GM21367 (cell line): ENCODE results near the gene LGALS3BP.

Experiments used
- ATAC-seq: cut with Tn5 transposase; IDR thresholded peaks from one replicate; pipeline ENCODE4 v1.9.1; 2021; ENCODE audit not compliant: unreplicated experiment

Gene LGALS3BP

DNA sequence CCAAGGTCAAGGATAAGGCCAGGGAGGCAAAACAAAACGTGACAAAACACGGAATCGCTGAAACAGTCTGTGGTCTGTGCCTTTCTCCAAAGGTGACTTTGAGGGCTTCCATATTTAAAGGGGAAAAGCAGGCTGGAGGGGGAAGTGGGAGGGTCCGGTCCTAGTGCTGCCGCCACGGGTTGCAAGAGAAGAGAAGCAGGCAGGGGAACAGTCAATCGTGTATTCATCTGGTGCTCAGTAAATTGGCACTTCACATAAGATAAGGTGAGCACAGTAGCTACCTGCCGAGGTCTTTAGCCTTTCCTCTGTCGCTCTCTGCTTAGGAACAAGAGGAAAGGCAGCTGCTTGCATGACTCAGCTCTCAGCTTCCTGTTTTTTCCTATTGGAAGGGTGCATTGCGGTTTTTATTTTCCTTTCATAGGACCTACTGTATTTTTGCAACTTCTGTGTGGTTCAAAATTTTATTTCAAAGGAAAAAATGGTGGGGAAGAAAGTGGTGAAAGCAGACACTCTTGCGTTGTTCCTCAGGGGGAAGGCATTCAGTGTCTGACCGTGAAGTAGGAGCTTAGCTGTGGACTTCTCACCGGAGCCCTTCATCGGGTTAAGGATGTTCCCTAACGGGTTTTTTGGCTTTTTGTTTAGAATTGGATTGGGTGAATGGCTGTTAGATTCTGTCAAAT, 7.1 kb upstream of the LGALS3BP start:
- no peak for ATAC-seq

DNA sequence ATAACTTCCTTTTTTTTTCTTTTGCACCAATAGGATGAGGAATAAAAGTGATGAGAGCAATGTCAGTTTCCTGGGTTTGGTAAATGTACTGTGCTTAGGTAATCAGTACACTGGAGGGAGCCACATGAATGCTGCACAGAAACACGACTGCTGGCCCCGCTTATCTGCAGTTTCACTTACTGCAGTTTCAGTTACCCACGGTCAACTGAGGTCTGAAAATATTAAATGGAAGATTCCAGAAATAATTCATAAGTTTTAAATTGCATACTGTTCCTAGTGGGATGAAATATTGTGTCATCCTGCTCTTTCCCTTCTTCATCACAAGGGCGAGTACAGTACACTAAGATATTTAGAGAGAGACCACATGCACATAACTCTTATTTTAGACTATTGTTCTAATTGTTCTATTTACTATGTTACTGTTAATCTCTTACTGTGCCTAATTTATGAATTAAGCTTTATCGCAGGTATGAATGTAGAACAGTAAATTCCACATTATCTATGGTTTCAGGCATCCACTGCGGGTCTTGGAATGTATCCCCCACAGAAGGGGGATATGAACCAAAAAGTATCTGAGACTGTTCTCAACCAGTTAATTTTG, 6.4 kb upstream of the LGALS3BP start:
- no peak for ATAC-seq

DNA sequence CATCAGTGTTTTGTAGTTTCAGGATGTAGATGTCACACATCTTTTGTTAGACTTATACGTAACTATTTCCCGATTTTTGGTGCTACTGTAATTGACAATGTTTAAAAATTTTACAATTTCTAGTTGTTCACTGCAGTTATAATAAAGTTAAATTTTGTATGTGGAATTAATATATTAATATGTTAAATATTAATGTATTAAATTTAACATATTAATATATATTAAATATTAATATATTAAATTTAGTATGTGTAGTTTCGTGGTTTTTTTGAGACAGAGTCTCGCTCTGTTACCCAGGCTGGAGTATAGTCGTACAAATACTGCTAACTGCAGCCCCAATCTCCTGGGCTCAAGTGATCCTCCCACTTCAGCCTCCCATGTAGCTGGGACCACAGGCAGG, 5.7 kb upstream of the LGALS3BP start:
- no peak for ATAC-seq

DNA sequence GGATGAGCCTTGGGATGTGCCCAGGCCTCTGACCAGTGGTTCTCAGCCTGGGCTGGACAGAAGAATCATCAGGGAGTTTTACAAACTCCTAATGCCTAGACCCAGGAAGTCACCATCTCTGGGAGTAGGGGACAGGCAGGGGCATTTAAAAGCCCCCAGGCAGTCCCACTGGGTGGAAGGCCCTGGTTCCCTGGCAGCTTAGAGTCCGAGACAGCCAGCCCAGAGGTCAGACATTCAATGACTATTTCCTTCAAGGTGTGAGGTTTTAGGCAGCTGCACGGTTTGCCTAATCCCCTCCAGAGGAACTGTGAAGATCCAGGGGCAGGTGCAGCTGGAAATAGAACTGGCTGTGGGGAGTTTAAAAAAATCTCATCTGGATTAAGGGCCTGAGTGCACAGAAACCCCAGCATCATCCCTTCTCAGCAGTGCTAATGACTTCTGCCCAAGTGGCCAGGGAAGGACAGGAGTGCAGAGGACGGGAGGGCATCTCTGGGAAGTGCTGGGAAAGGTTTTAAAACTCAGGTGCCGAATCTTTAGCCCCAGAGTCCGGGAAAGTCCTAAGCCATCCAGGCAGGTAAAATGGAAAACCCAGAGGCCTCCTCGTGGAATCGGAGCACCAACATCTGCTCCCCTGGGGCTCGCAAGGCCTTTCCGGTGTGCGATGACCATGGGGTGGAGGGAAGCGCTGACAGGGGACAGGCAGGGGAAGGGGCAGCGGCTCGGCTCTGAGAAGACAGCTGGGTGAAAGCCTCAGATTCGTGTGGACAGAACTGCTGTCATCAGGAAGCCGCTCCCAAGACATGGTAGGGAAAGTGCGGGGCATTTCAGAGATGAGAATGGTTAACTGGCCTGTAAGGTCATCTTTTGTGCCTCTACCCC, 1.5 kb upstream of the LGALS3BP start:
- no peak for ATAC-seq

DNA sequence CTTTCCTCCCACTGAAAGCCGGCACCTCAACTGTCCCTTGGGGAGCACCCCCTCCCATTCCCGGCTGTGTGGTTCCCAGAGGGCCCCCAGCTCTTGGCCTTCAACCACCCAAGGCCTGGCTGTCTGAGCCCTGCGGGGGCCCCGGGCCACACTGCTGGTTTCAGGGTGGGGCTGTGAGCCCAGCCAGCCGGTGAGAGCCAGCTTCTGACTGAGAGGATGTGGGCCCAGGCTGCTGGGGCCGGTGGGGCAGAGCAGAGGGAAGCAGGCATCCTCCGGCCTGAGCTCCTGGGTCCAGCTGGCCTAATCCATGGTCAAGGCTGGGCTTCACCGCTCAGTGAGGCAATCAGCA, 875 bp upstream of the LGALS3BP start:
- ATAC-seq: no peak

DNA sequence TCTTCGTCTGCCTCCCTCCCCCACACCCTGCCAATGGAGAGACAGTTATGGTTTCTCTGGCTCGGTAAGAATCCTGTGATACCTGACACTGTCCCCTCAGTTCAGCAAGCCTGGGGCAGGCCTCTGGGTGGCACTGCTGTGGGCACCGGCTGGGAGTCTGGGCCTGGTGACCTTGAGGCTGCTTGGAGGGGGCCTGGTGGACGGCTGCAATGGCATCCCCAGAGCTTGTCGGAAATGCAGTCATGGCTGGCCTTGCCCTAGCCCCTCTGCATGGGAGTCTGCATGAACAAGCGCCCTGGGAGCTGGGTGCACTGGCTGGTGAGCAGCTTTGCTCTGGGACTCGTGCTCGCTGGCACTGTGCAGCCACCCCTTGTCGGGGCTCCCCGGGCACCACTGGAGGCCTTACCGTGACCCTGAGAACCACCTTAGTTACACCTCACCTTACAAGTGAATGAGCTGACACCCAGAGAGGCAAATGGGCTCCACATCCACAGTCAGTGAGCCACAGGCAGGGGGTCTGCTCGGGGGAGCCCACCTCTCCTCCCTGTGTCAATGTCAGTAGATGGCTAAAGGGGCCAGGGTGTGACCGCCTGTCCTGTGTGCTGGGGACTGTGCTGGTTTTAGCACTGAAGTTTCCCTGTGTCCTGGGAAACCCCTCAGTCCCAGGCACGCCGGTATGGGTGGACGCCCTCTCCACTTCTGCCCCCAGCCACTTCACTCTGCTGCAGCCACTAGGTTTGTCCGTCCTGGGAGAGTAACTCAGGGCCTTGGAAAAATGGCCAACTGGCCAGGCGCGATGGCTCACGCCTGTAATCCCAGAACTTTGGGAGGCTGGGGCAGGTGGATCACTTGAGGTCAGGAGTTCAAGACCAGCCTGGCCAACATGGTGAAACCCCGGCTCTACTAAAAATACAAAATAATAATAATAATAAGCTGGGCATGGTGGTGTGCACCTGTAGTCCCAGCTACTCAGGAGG, 1.4 kb downstream of the LGALS3BP start:
- ATAC-seq: no peak

DNA sequence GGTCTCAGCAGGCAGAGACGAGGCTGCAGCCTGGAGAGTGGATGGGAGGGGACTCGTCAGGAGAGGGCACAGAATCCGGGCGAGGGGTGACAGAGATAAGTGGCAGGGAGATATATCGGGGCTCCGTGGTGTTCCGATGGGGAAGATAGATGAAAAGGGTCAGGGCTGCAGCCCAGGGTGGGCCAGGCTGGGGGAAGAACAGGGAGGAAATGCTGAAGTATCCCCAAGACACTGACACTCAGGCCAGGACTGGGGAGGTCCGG, 2.1 kb downstream of the LGALS3BP start:
- ATAC-seq: no peak

DNA sequence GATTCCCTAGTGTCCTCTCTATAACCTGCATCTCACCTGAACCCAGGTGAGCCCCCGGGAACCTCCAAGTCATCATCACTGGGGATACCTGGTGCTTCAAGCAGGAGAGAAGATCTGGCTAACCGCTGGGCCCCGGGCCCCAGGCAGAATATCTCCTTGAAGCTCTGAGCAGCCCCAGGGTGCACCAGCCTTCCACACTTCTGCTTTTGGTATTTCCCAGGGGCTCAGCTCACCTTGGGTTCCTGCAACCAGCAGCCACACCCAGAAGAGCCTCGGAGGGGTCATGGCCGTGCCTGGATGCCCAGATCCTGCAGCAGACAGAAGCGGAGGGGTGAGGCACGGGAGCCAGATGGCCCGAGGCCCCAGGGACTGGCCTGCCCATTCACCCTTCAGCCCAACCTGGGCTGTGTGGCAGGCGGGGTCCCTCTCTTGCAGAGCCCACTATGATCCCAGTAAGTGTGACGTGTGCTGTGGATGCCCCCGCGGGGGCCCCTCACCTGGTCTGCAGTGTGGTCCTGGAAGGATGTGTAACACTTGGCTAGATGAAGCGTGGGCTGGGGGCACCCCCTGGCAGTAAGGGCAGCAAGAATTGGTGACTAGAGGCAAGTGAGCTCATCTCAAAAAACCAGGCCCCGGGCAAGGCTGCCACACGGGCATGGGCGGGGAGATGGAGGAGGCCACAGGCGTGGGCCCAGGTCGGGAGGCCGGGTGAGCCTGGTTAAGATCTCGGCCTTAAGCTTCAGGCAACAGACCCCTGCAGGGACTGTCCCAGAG, 2.6 kb downstream of the LGALS3BP start:
- no peak for ATAC-seq

DNA sequence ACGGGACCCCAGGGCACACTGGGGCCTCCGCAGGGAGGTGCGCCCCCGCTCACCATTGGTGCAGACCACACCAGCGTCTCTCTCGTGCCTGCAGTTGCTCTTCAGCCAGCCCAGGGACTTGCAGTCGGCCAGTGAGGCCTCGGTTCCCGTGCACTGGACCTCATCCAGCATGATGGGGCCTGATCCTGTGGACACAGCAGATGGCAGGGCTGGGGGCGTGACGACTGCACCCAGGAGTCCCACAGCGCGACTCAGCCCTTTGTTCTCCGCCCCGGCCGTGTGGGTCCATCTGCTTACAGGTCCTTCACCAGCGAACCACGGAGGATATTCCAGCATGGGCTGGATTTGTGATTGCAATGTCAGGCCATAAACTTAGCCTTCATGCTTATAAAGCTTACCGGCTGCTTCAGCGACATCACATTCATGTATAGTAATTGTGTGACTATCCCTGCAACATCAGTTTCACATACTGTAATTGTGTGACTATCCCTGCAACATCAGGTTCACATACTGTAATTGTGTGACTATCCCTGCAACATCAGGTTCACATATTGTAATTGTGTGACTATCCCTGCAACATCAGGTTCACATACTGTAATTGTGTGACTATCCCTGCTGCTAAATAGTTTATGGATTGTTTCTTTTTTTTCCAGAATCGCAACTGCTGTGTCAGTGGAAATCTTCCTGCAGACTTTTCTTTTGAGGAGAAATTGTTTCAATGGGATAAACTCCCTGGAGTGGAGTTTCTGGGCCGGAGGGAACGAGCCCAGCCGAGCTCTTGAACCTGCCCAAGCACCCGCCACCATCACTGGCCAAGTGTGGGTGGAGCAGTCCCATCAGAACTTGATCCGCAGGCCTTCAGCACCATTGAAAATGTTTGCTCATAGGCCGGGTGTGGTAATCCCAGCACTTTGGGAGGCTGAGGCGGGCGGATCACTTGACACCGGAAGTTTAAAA, 4.8 kb downstream of the LGALS3BP start:
- ATAC-seq: no peak

DNA sequence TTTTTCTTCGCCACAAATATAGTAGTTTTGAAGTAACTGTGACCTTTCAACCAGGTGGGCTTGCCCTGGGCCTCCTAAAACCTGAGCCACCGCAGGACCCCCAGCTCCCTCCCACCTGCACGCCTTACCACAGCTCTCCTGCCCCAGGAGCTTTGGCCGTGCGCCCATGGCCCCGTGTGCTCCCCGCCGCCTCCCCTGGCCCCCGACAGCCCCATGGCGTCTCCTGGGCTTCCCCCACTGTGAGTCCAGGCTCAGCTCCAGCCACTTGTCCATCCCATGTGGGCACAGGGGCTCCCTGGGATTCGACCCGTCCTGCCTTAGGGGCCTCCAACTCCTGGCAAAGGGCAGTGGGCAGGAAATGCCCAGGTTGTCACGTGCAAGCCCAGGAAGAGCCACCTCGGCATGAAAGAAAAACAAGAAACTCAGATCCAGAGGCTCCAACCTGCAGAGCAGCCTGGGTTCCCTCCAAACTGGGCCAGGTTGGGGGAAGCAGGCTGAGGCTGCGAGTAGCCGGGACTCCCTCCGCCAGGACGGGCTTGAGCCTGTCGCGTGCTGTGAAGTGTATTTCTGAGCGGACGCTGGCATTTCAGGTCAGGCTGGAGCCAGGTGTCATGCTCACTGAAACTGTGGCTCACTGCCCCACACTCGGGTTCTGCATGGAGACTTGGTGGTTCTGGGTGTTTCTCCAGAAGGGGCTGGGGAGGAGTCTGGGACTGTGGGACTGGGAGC, 5.8 kb downstream of the LGALS3BP start:
- no peak for ATAC-seq

DNA sequence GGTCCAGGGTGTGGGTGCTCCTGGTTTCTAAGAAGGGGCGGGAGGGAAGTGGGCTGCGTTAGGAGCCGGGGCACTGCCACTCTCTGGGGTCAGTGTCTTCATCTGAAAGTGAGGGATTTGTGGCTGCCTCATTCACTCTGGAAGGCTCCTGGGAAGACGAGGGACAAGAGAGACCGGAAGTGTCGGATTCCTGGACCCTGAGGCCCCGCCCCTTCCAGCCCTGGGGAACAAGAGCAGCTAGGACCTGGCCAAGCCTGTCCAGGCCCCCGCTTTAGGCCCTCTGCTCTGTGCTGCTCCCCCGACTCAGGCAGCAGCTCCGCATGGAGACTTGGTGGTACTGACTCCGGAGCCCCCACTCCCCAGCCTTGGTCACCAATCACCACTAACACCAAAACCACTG, 6.5 kb downstream of the LGALS3BP start:
- ATAC-seq: no peak

DNA sequence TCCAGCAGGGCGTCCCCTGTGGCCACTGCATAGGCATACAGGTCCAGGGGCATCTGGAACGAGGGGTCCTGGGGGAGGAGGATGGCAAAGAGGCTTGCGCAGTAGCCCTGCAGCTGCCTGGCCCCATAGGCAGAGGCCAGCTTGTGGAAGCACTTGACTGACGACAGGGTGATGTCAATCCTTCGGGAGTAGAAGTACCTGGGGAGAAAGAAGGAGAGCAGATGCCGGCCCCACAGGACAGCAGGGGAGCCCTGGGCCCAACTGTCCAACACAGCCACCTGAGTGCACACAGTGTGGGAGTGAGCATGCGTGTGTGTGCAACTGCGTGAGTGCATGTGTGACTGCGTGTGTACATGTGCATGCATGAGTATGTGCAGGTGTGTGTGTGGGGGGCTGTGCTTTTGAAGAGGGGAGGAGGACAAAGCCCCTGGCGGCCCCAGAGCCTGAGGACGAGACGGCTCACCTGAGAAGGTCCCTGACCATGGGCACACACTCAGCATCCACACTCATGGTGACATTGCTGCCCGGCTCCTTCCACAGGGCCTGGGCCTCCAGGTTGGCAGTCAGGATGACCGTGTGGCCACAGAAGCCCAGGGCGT, 7.1 kb downstream of the LGALS3BP start:
- ATAC-seq: no peak

DNA sequence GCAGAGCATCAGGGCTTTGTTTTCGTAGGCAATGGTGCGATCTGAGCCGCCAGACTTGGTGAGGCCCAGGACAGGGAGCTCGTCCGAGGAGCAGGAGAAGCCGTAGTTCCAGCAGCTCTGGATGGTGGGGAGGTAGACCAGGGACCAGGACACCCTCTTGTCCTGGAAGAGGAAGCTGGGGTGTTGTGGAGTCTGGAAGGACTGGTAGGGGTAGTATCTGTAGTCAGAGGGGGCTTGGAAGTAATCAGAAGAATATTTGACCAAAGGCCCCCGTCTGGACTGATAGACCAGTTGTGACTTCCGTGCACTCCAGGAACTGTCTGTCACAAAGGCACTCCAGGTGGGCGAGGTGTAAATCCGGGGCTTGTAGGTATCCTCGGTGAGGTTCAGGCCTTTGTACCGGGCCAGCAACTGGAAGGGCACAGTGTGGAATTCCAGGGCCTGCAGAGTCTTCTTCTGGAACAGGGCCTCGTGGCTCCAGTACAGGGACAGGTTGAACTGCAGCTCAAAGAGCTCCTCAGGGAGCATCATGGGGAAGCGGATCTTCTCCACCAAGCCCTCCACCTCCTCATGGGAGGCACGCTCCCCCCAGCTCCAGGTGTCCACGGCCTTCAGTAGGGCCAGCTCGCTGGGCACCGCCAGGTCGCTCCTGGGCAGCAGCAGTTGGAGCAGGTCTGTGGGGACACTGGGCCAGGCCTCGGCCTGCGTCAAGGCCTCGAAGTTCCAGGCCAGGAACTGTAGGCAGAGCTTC, 7.8 kb downstream of the LGALS3BP start:
- no peak for ATAC-seq

DNA sequence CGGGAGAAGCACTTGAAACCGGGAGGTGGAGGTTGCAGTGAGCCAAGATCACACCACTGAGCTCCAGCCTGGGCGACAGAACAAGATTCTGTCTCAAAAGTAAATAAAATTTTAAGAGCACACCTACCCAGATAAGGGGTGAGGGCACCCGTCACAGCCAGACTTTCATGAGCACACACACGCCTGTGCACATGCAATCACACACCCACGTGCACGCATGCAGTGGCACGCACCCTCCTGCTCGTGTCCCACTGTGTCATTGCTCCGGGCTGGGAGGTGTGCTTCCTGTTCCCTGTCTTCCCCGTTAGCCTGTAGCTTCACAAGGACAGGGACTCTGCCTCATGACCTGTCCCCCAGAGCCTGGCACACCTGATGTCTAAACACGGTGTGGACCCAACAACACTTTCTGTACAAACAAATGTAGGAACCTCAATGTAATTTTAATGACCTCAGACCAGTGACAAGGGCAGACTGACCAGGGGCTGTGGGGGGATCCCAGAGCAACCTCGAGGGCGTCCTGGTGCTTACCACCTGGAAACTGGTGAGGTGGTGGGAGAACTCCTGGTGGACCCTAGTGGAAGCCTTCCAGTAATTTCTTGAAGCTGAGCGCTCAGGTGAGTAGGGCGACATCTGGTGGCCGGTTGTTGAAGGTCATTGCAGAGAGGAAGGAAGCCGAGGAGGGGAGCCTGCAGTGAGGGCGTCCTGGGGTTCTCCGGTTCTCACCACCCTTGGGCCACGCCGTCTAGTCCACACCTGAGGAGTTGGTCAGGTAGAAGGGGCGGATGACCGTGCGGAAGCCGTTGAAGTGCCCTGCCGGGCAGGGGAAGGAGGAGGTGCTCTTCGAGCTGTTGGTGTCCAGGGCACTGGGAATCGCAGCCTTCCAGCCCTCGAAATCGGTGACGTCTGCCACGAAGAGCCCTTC, 8.6 kb downstream of the LGALS3BP start:
- no peak for ATAC-seq

DNA sequence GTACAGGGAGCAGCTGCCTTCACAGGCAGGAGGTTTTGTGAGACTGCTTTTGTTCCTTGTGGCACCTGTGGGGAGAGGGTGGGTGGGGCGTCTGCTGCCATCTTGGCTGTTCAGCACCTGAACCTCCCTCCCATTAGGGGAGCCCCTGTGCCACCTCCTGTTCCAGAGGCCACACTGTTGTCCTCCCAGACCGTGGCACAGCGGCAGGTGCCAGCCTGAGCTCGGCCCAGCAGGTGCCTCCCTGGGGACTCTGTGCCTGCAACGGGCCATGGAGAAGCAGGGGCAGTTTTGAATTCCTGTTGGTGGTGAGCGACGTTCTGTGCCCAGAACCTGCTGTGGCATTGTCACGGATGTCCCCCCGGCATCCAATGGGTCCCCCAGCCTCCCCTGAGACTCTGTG, 9.9 kb downstream of the LGALS3BP start:
- ATAC-seq: no peak

DNA sequence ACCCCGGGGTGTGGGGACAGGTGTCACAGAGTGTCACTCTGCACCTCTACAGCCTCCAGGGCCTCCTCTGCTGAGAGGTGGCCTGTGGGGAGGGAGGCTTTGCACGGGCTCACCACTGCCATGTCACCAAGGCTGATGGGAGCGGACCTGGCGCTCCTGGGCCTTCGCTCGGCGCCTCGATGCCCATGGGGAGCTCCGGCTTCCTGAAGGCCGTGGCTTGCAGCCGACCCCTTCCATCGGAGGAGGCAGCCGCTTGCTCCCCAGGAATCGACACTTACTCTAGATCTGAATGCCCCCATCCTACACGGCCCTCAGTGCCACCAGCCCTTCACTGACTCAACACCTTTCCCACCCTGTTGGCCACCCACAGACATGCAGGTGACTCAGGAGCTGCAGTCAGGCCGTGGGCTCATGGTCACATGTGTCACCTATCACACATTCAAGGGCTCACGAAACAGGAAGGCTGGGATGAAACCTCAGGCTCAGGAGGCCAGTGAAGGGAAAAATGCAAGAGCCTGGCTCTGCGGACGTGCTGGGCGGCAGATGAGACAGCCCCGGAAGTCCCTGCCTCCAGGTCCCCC, 11.9 kb downstream of the LGALS3BP start:
- ATAC-seq: no peak
